Colonic mucosa (tissue), 4 donors: ENCODE data around the gene MACROD2. TPM values are rescaled to one million over a fixed set of nuclear protein-coding genes. Genes with fewer than 3 reads are reported as not detected.

Experiments used
- DNase-seq: peaks from one replicate; pipeline ENCODE4 v3.0.0-alpha.2; 2020
- H3K27ac ChIP-seq: fragments of 200-600 bp; one replicate; pipeline ENCODE4 v1.8.0; 2021
- H3K27me3 ChIP-seq: fragments of 200-600 bp; one replicate; pipeline ENCODE4 v1.8.0; 2021
- H3K36me3 ChIP-seq: fragments of 200-600 bp; one replicate; pipeline ENCODE4 v1.8.0; 2021
- H3K4me1 ChIP-seq: fragments of 200-600 bp; one replicate; pipeline ENCODE4 v1.8.0; 2021; ENCODE audit warnings: mild to moderate bottlenecking
- H3K4me3 ChIP-seq: fragments of 200-600 bp; one replicate; pipeline ENCODE4 v1.8.0; 2021
- H3K9ac ChIP-seq, 2 donors: one replicate each; pipeline ENCODE4 v1.7.0; 2013; ENCODE audit warnings: control low read depth in 2 of 2, low read depth in 2 of 2, low read length in 2 of 2
- H3K9me3 ChIP-seq: fragments of 200-600 bp; one replicate; pipeline ENCODE4 v1.8.0; 2021
- intact Hi-C: fragments of 100-400 bp; cut with DNase I; formaldehyde crosslinking; loops from one replicate; pipeline ENCODE4 v1.14.1; 2022
- total RNA-seq, 2 donors: library from RNA; stranded (reverse); fragmentation: NEBNext Ultra II Directional in 1 of 2; extraction: Animal tissue kit (Norgen Biotek cat#: 25700) in 1 of 2; gene quantifications; one replicate each; pipeline ENCODE4 v1.2.1, GENCODE V29; 2021
- TF ChIP-seq, protein P1 (sequence below): fragments of 200-600 bp; IDR thresholded peaks from one replicate; pipeline ENCODE4 v1.8.0; 2022; ENCODE audit warnings: antibody characterized with exemption, mild to moderate bottlenecking
- donor health status: healthy.
- donor health status: DM: no; HTN: no; CAD: no.
- donor health status: DM: no; HTN: no; CAD: no.

Gene MACROD2
- total RNA-seq, 2 donors from 2014 or later = 3.2 to 3.3 TPM

DNA sequence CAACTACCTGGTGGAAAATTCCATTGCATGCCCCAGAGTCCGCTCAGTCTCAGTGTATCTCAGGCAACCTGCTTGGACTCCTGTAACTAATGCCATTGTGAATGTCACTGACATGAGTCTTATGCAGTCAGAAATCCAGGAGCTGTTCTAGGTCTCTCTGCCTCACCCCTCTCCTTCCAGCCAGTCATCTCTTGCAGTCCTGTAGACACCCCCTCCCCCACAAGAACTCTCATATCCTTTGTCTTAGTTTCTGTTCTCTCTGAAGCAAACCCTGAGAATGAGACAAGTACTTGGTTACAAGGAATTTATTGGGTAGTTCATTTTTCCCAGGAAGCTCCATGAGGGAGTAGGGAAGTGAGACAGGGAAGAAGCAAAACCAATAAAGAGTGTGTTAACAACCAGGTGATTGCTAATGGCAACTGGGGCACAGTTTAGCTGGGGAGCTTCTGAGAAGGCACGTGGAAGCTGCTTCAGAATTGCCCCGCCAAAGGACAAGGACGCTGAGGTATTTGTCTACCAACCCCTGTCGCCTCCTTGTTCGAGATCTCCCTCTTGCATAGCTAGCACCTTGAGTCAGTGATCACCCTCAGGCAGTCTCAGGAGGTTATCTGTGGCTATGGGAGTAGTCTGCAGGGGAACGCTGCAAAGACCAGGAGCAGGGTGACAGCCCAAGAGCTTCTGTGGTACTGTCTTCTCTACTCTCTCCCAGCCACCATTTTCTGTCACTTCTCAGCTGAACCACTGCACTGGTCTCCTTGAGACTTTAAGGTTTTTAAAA lies 1253.5 kb downstream of the MACROD2 start:
- H3K4me3 ChIP-seq = no peak overlapping the region
- no peaks in the 10 kb centered on the region for H3K9me3 ChIP-seq
- H3K27me3 ChIP-seq = no peaks in the 10 kb centered on the region
- intact Hi-C loops = no loop called here
- H3K4me1 ChIP-seq = no peaks in the 10 kb centered on the region
- H3K9ac ChIP-seq = no peak overlapping the region
- TF ChIP-seq, protein P1, sequence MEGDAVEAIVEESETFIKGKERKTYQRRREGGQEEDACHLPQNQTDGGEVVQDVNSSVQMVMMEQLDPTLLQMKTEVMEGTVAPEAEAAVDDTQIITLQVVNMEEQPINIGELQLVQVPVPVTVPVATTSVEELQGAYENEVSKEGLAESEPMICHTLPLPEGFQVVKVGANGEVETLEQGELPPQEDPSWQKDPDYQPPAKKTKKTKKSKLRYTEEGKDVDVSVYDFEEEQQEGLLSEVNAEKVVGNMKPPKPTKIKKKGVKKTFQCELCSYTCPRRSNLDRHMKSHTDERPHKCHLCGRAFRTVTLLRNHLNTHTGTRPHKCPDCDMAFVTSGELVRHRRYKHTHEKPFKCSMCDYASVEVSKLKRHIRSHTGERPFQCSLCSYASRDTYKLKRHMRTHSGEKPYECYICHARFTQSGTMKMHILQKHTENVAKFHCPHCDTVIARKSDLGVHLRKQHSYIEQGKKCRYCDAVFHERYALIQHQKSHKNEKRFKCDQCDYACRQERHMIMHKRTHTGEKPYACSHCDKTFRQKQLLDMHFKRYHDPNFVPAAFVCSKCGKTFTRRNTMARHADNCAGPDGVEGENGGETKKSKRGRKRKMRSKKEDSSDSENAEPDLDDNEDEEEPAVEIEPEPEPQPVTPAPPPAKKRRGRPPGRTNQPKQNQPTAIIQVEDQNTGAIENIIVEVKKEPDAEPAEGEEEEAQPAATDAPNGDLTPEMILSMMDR = no peak
- no peak for DNase-seq
- no peak overlapping the region for H3K27ac ChIP-seq
- H3K36me3 ChIP-seq = no peaks in the 10 kb centered on the region

DNA sequence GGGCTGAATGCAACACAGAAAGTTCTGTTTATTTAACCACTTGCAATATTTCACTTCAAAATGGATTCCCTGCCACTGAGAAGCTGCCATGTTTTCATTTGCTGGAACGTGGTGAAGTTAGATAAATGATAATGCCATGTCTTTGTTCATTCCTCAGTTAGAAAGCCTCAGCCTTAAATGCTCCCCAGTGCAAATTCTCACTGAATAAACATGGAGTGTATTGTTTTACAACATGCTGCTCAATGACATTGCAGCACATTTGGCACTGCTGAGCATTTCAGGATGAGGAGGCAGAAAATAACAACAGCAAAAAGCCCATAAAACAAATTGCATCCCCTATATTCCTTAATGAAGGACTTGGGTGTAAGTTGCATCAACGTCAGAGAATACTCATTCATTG lies 1255.9 kb downstream of the MACROD2 start:
- Histone ChIP-seq H3K4me3 (no peak overlapping the region), H3K9ac (no peak overlapping the region), H3K9me3 (no peaks in the 10 kb centered on the region)

DNA sequence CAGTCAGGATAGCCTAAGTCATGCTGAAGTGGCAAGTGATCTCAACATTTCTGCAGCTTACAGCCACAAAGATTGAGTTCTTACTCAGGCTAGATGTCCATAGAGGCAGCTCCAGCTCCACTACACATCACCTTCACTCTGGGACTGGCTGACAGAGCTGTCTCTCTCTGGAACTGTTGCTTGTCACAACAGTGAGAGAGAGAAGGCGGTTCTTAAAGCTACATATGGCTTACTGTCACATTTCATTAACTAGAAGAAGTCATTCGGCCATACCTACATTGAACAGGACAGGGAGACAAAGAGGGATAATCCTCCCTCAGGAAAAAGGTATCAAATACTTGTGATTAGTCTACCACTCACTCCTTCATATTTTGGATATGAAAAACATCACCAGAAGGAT lies 1257.0 kb downstream of the MACROD2 start:
- Histone ChIP-seq H3K27ac (no peak overlapping the region), H3K4me3 (no peak overlapping the region), H3K27me3 (no peaks in the 10 kb centered on the region), H3K9me3 (no peaks in the 10 kb centered on the region), H3K4me1 (no peaks in the 10 kb centered on the region), H3K9ac (no peak overlapping the region), H3K36me3 (no peaks in the 10 kb centered on the region)
- intact Hi-C loops = no loop called here
- TF ChIP-seq, protein P1 = no peak
- DNase-seq = no peak

More for the DNA sequence above, 1255.9 kb downstream of the MACROD2 start:
- no peak overlapping the region for H3K27ac ChIP-seq
- DNase-seq = no peak
- H3K4me1 ChIP-seq = no peaks in the 10 kb centered on the region
- no peaks in the 10 kb centered on the region for H3K36me3 ChIP-seq
- TF ChIP-seq, protein P1 = no peak
- no peaks in the 10 kb centered on the region for H3K27me3 ChIP-seq
- intact Hi-C loops = no loop called here

DNA sequence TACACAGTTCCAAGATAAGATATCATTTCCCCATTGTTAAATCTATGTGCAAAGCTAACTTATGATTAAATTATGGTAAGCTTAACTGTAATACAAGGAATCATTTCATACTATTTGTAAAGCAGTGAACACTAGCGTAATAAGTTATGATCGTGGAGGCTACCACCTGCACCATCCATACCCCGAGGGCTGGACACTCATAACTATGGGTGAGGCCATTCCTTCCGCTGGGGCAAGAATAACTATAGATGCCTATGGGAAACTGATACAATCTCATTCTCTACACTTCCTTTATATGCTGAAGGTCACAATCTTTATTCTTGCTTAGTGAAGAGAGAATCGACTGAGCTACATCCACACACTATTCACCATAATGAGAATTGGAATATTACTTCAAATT lies 1258.1 kb downstream of the MACROD2 start:
- no peak for DNase-seq
- H3K27ac ChIP-seq = no peak overlapping the region
- intact Hi-C loops = no loop called here
- H3K9me3 ChIP-seq = no peaks in the 10 kb centered on the region
- H3K27me3 ChIP-seq = no peaks in the 10 kb centered on the region
- no peaks in the 10 kb centered on the region for H3K36me3 ChIP-seq
- TF ChIP-seq, protein P1 = no peak
- no peaks in the 10 kb centered on the region for H3K4me1 ChIP-seq
- H3K9ac ChIP-seq = no peak overlapping the region
- no peak overlapping the region for H3K4me3 ChIP-seq

DNA sequence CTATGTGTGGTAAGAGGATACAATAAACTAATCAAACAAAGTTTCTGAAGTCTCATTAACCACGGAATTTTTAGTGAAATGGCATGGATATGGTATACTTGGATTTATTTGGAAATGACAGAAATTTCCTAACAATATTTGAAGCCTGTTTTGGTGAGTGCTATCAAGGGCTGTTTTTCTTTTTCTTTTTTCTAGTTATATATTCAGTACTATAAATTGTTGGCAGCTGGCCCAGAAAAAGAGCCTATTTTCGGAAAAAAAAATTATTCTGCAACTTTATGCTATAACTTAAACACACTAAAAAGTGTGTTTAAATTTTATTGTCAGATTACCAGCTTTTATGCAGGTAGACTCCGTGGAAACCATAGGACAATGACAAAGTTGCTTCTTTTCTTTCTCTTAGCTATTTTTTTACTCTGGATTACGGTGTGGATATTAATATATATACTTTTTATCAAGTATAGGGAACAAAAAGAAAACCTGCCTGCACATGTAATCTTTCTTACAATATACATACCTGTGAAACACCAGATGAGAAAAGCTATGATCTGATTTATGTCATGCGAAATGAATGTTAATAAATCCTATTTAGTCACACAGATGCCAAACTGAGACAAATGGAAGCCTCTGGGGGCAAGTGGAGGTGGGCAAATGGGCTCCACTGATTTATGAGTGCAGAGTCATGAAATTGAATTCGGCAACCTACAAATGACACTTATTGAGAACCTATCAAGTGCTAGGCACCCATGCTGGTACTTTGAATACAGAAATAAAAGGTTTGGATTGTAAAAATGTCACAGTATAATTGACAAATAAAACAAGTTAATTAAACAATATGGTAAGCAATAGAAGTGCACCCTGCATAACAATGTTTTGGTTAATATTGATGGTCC lies 1261.6 kb downstream of the MACROD2 start:
- Histone ChIP-seq H3K36me3 (no peaks in the 10 kb centered on the region), H3K27me3 (no peaks in the 10 kb centered on the region), H3K4me1 (no peaks in the 10 kb centered on the region), H3K9ac (no peak overlapping the region), H3K27ac (no peak overlapping the region), H3K4me3 (no peak overlapping the region), H3K9me3 (no peaks in the 10 kb centered on the region)
- TF ChIP-seq, protein P1 = no peak
- DNase-seq = no peak
- intact Hi-C loops = no loop called here
